Stomach (tissue), 9 donors: Measurements from ENCODE around the gene NLGN1. TPM values are rescaled to one million over a fixed set of nuclear protein-coding genes. Genes with fewer than 3 reads are reported as not detected.

Experiments used
- DNase-seq, 2 donors: peaks; one replicate each; pipeline versions ENCODE4 v3.0.0 to v3.0.0-alpha.2; 2013 to 2019
- H3K27ac ChIP-seq, 5 donors: fragments of 200-600 bp in 4 of 5; sonication (generic) in 4 of 5; one replicate each; pipeline ENCODE4 v1.5.1; 2013 to 2019; ENCODE audit warnings: mild to moderate bottlenecking in 1 of 5, moderate library complexity in 1 of 5
- H3K27me3 ChIP-seq, 3 donors: fragments of 200-600 bp; sonication (generic); one replicate each; pipeline ENCODE4 v1.5.1; 2017 to 2019; ENCODE audit warnings: mixed run types in 1 of 3
- H3K36me3 ChIP-seq, 4 donors: fragments of 200-600 bp; sonication (generic); 1 replicate in 3 of 4; 2 replicates in 1 of 4; pipeline ENCODE4 v1.5.1; 2016 to 2019
- H3K4me1 ChIP-seq, 4 donors: fragments of 200-600 bp; sonication (generic); one replicate each; pipeline ENCODE4 v1.5.1; 2016 to 2019
- H3K4me3 ChIP-seq, 4 donors: fragments of 200-600 bp; sonication (generic) in 3 of 4; one replicate each; pipeline ENCODE4 v1.5.1; 2016 to 2019; ENCODE audit warnings: mild to moderate bottlenecking in 1 of 4
- H3K9me3 ChIP-seq, 4 donors: fragments of 200-600 bp; sonication (generic); one replicate each; pipeline ENCODE4 v1.5.1; 2016 to 2019
- EP300 ChIP-seq: sonication (generic); formaldehyde crosslinking; IDR thresholded peaks from one replicate; pipeline ENCODE4 v1.6.1; 2017; ENCODE audit warnings: antibody characterized with exemption
- POLR2A ChIP-seq, 4 donors: fragments of 450-650 bp; IDR thresholded peaks; one replicate each; pipeline ENCODE4 v1.6.1; 2016; ENCODE audit warnings: antibody characterized with exemption in 4 of 4, control low read depth in 2 of 4, mild to moderate bottlenecking in 1 of 4, moderate library complexity in 1 of 4
- POLR2AphosphoS5 ChIP-seq, 3 donors: sonication (generic); formaldehyde crosslinking; IDR thresholded peaks; one replicate each; pipeline ENCODE4 v1.6.1; 2016; ENCODE audit warnings: antibody characterized with exemption in 3 of 3
- WGBS, 5 donors: extraction: QIAGEN DNeasy Blood & Tissue Kit in 3 of 5; methylation state at CpG; one replicate each; pipeline versions ENCODE4 v1.1.5 to v1.1.7; 2013 to 2018; 5-methylcytosine and 5-hydroxymethylcytosine counted together
- intact Hi-C: fragments of 100-400 bp; cut with DNase I; formaldehyde crosslinking; loops from one replicate; pipeline ENCODE4 v1.15.1; 2023; ENCODE audit warnings: low total_unique reads
- polyA plus RNA-seq, 3 donors: library from polyadenylated mRNA; stranded (reverse); fragments of 200-250 nt; gene quantifications; one replicate each; pipeline ENCODE4 v1.2.3, GENCODE V29; 2013
- total RNA-seq, 5 donors: library from RNA; depleted of rRNA; stranded (reverse); fragments of >200 nt; gene quantifications; one replicate each; pipeline versions ENCODE4 v1.1.0 to v1.2.3, GENCODE V29; 2014 to 2016
- TF ChIP-seq, protein P1 (sequence below), 7 experiments: fragments of 450-650 bp in 4 of 7; fragments of 200-600 bp in 3 of 7; sonication (generic) in 3 of 7; IDR thresholded peaks; one replicate each; pipeline ENCODE4 v1.5.1; 2016 to 2019; ENCODE audit warnings: antibody characterized with exemption in 7 of 7, control low read depth in 2 of 7, mild to moderate bottlenecking in 1 of 7
- donor health status: healthy with polysubstance abuse.
- donor health status: Bipolar disorder and iron deficiency.
- donor health status: healthy.

NLGN1 gene
- total and polyA plus RNA-seq, 8 donors: 0.15 to 45.2 (median 4.8) TPM; not detected in 1

GRCh38 chr3:174199696-174200095 lies 802.2 kb downstream of the NLGN1 start:
- intact Hi-C loops: no loop called here
- Histone ChIP-seq H3K9me3 (no peaks in the 10 kb centered on the region), H3K27ac (no peak overlapping the region), H3K4me3 (no peak overlapping the region), H3K27me3 (no peaks in the 10 kb centered on the region), H3K36me3 (no peaks in the 10 kb centered on the region), H3K4me1 (peaks cover 0 to 5% (median 0%) of the 10 kb centered on the region in 4 donors)
- DNase-seq: no peak
- WGBS, 5 donors: 63 to 89% (median 79%) methylated on average over 1 of the region's 1 CpG
- TF ChIP-seq POLR2A (IDR thresholded peaks at IDR 0.05): no peak
- no peak for TF ChIP-seq EP300
- TF ChIP-seq, protein P1, sequence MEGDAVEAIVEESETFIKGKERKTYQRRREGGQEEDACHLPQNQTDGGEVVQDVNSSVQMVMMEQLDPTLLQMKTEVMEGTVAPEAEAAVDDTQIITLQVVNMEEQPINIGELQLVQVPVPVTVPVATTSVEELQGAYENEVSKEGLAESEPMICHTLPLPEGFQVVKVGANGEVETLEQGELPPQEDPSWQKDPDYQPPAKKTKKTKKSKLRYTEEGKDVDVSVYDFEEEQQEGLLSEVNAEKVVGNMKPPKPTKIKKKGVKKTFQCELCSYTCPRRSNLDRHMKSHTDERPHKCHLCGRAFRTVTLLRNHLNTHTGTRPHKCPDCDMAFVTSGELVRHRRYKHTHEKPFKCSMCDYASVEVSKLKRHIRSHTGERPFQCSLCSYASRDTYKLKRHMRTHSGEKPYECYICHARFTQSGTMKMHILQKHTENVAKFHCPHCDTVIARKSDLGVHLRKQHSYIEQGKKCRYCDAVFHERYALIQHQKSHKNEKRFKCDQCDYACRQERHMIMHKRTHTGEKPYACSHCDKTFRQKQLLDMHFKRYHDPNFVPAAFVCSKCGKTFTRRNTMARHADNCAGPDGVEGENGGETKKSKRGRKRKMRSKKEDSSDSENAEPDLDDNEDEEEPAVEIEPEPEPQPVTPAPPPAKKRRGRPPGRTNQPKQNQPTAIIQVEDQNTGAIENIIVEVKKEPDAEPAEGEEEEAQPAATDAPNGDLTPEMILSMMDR (IDR thresholded peaks at IDR 0.05): no peak
- no peak for TF ChIP-seq POLR2AphosphoS5 (IDR thresholded peaks at IDR 0.05)

DNA sequence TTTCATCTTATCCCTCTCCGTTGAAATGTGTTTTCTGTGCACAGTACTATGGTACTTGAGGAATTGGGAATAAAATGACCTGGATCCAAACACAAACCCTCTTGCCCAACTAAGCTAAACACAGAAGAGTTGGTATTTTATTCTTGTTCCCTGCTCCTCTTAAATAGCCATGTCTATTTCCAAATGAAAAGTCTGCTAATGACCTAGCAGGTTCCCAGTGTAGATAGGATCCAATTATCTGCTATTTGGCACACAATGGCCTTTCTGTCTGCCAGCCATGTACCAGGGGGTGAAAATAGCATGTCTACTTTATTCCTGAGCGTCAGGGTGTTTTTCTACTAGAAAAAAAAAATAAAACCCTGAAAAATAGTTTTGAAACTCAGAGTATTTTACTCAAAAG lies 804.6 kb downstream of the NLGN1 start:
- intact Hi-C loops: no loop called here
- no peak for DNase-seq
- no peaks in the 10 kb centered on the region for H3K27me3 ChIP-seq
- no peak for TF ChIP-seq POLR2A (IDR thresholded peaks at IDR 0.05)
- TF ChIP-seq, protein P1 (IDR thresholded peaks at IDR 0.05): no peak
- TF ChIP-seq EP300: no peak
- no peak for TF ChIP-seq POLR2AphosphoS5 (IDR thresholded peaks at IDR 0.05)
- H3K4me3 ChIP-seq: no peak overlapping the region
- no peaks in the 10 kb centered on the region for H3K36me3 ChIP-seq
- peaks cover 0 to 5% (median 0%) of the 10 kb centered on the region in 4 donors for H3K4me1 ChIP-seq
- no peaks in the 10 kb centered on the region for H3K9me3 ChIP-seq
- 55 to 77% (median 69%) methylated on average over 2 of the region's 2 CpGs for WGBS, 5 donors
- no peak overlapping the region for H3K27ac ChIP-seq

DNA sequence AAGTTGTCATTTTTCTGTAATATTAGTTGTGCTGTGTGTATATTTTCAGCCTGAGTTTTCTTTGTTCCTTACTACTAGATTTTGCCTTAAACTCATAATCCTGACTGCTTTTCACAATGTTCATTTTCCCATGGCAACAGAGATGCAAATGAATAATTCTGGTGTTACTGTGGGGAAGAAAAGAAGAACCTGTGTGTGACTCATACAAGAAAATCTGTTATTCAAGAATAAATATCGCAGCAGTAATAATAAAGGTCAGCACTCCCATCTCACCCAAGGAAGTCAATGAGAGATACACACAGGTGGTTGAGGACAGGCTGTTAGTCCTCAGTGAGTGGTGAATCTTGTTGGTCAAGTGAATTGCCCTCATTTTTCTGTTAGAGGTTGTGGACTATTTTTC lies 805.0 kb downstream of the NLGN1 start:
- H3K4me3 ChIP-seq: no peak overlapping the region
- H3K27me3 ChIP-seq: no peaks in the 10 kb centered on the region
- H3K9me3 ChIP-seq: no peaks in the 10 kb centered on the region
- no peak for TF ChIP-seq EP300
- TF ChIP-seq, protein P1 (IDR thresholded peaks at IDR 0.05): no peak
- TF ChIP-seq POLR2A (IDR thresholded peaks at IDR 0.05): no peak
- TF ChIP-seq POLR2AphosphoS5 (IDR thresholded peaks at IDR 0.05): no peak
- H3K36me3 ChIP-seq: no peaks in the 10 kb centered on the region
- 76 to 95% (median 87%) methylated on average over 1 of the region's 1 CpG for WGBS, 5 donors
- DNase-seq: no peak
- intact Hi-C loops: no loop called here
- peaks cover 0 to 5% (median 0%) of the 10 kb centered on the region in 4 donors for H3K4me1 ChIP-seq
- no peak overlapping the region for H3K27ac ChIP-seq

GRCh38 chr3:174204765-174205164 lies 807.2 kb downstream of the NLGN1 start:
- DNase-seq: no peak
- TF ChIP-seq EP300 (no peak), POLR2A (IDR thresholded peaks at IDR 0.05) (no peak)
- 61 to 79% (median 68%) methylated on average over 1 of the region's 1 CpG for WGBS, 5 donors
- Histone ChIP-seq H3K4me1 (no peaks in the 10 kb centered on the region), H3K36me3 (no peaks in the 10 kb centered on the region), H3K27ac (no peak overlapping the region), H3K9me3 (no peaks in the 10 kb centered on the region), H3K4me3 (no peak overlapping the region), H3K27me3 (no peaks in the 10 kb centered on the region)
- intact Hi-C loops: no loop called here

GRCh38 chr3:174206607-174207192 lies 809.2 kb downstream of the NLGN1 start:
- no peaks in the 10 kb centered on the region for H3K4me1 ChIP-seq
- H3K27ac ChIP-seq: no peak overlapping the region
- no peaks in the 10 kb centered on the region for H3K9me3 ChIP-seq
- DNase-seq: peak in 1 of 2 donors; percentile 14
- H3K27me3 ChIP-seq: no peaks in the 10 kb centered on the region
- 73 to 83% (median 78%) methylated on average over 4 of the region's 4 CpGs for WGBS, 5 donors
- no peak for TF ChIP-seq EP300
- no peak for TF ChIP-seq POLR2AphosphoS5 (IDR thresholded peaks at IDR 0.05)
- TF ChIP-seq, protein P1 (IDR thresholded peaks at IDR 0.05): no peak
- TF ChIP-seq POLR2A (IDR thresholded peaks at IDR 0.05): no peak
- H3K4me3 ChIP-seq: no peak overlapping the region
- intact Hi-C loops: no loop called here
- H3K36me3 ChIP-seq: no peaks in the 10 kb centered on the region
